Glomerular endothelial cell (primary cell): ENCODE results near the gene ZMYM3. TPM values are rescaled to one million over a fixed set of nuclear protein-coding genes. Genes with fewer than 3 reads are reported as not detected.

Experiments used
- DNase-seq: peaks from one replicate; pipeline ENCODE4 v3.0.0-alpha.2; 2011; ENCODE audit warnings: low read depth, low spot score; ENCODE audit errors: extremely low read depth
- total RNA-seq: library from RNA; depleted of rRNA; stranded (reverse); fragments of >200 nt; gene quantifications from 2 replicates; pipeline ENCODE4 v1.2.3, GENCODE V29; 2015

Gene ZMYM3
- total RNA-seq, 1 donor from 2014 or later: 30.7 TPM

GRCh38 chrX:71253253-71254091 lies 468 bp downstream of the ZMYM3 start:
- DNase-seq: no peak

GRCh38 chrX:71252221-71252620 lies 1.7 kb downstream of the ZMYM3 start:
- no peak for DNase-seq

GRCh38 chrX:71251466-71251973 lies 2.4 kb downstream of the ZMYM3 start:
- DNase-seq: no peak

- DNase-seq: no peak
These were observed 3.1 kb downstream of the ZMYM3 start for GRCh38 chrX:71250841-71251240.

GRCh38 chrX:71245159-71245558 lies 8.8 kb downstream of the ZMYM3 start:
- no peak for DNase-seq

- no peak for DNase-seq
These were observed 9.4 kb downstream of the ZMYM3 start for GRCh38 chrX:71244359-71245128.

- DNase-seq: no peak
These were observed 12.6 kb downstream of the ZMYM3 start for GRCh38 chrX:71241301-71241700.

- DNase-seq: no peak
These were observed 14.2 kb downstream of the ZMYM3 start for GRCh38 chrX:71239781-71240180.

GRCh38 chrX:71236836-71237235 lies 17.1 kb downstream of the ZMYM3 start:
- DNase-seq: no peak

- no peak for DNase-seq
These were observed 18.5 kb downstream of the ZMYM3 start for GRCh38 chrX:71235482-71235881.

GRCh38 chrX:71228063-71228642 lies 25.8 kb downstream of the ZMYM3 start:
- no peak for DNase-seq

GRCh38 chrX:71227370-71228062 lies 26.4 kb downstream of the ZMYM3 start:
- no peak for DNase-seq

- no peak for DNase-seq
These were observed 28.3 kb downstream of the ZMYM3 start for GRCh38 chrX:71225676-71226075.

GRCh38 chrX:71225009-71225408 lies 28.9 kb downstream of the ZMYM3 start:
- no peak for DNase-seq

- no peak for DNase-seq
These were observed 29.7 kb downstream of the ZMYM3 start for GRCh38 chrX:71224098-71224708.

GRCh38 chrX:71222929-71223328 lies 31.0 kb downstream of the ZMYM3 start, which contains the start of gene GJB1:
TSS of gene GJB1 (plus strand) at chrX:71223224. CDS start at chrX:71223708, 484 bp downstream.
- DNase-seq: no peak

GRCh38 chrX:71221145-71221544 lies 32.8 kb downstream of the ZMYM3 start:
- no peak for DNase-seq

GRCh38 chrX:71217298-71217697 lies 36.6 kb downstream of the ZMYM3 start:
- DNase-seq: no peak

GRCh38 chrX:71216485-71216884 lies 37.5 kb downstream of the ZMYM3 start:
- DNase-seq: no peak

- DNase-seq: no peak
These were observed 38.5 kb downstream of the ZMYM3 start for GRCh38 chrX:71215338-71215912.
